ENCODE data around the gene ALG14.
"Not testable (repeated sequence)": the region's sequence is repeated elsewhere in the genome, so short reads cannot be mapped to it uniquely, and the experiment has no call there.

The ALG14 gene

GRCh38 chr1:95003433-95003738 lies 69.4 kb downstream of the ALG14 start:
- peak; percentile 28 for DNase-seq (ENCODE audit: low read depth)
- no peak for TF ChIP-seq CTCF (IDR thresholded peaks at IDR 0.05; ENCODE audit: low read length, missing control alignments)
- no peak overlapping the region for H3K4me3 ChIP-seq (replicated peaks; ENCODE audit: low read depth, low read length)

- peak; percentile 35 for DNase-seq (ENCODE audit: low read depth)
- no peak for TF ChIP-seq CTCF (IDR thresholded peaks at IDR 0.05; ENCODE audit: low read length, missing control alignments)
- H3K4me3 ChIP-seq (replicated peaks; ENCODE audit: low read depth, low read length): no peak overlapping the region
Observed at GRCh38 chr1:95002540-95003432, 70.0 kb downstream of the ALG14 start.

- no peak for DNase-seq (ENCODE audit: low read depth)
- no peak overlapping the region for H3K4me3 ChIP-seq (replicated peaks; ENCODE audit: low read depth, low read length)
- TF ChIP-seq CTCF (IDR thresholded peaks at IDR 0.05; ENCODE audit: low read length, missing control alignments): no peak
Observed at GRCh38 chr1:95002164-95002539, 70.6 kb downstream of the ALG14 start.

GRCh38 chr1:94999456-95000131 lies 73.2 kb downstream of the ALG14 start:
- no peak overlapping the region for H3K4me3 ChIP-seq (replicated peaks; ENCODE audit: low read depth, low read length)
- TF ChIP-seq CTCF (IDR thresholded peaks at IDR 0.05; ENCODE audit: low read length, missing control alignments): no peak
- no peak for DNase-seq (ENCODE audit: low read depth)

- DNase-seq (ENCODE audit: low read depth): no peak
- no peak for TF ChIP-seq CTCF (IDR thresholded peaks at IDR 0.05; ENCODE audit: low read length, missing control alignments)
- no peak overlapping the region for H3K4me3 ChIP-seq (replicated peaks; ENCODE audit: low read depth, low read length)
Observed at GRCh38 chr1:94998748-94999147, 74.0 kb downstream of the ALG14 start.

- no peak for DNase-seq (ENCODE audit: low read depth)
- TF ChIP-seq CTCF (IDR thresholded peaks at IDR 0.05; ENCODE audit: low read length, missing control alignments): no peak
Observed at GRCh38 chr1:94998114-94998513, 74.6 kb downstream of the ALG14 start.

GRCh38 chr1:94995536-94995935 lies 77.2 kb downstream of the ALG14 start:
- not testable (repeated sequence) for DNase-seq (ENCODE audit: low read depth)

More at GRCh38 chr1:94998114-94998513, 74.6 kb downstream of the ALG14 start:
- no peak overlapping the region for H3K4me3 ChIP-seq (replicated peaks; ENCODE audit: low read depth, low read length)

More at GRCh38 chr1:94995536-94995935, 77.2 kb downstream of the ALG14 start:
- H3K4me3 ChIP-seq (replicated peaks; ENCODE audit: low read depth, low read length): not testable (repeated sequence)

All from fibroblast of pulmonary artery (primary cell).